HEK293 (cell line): ENCODE measurements around the gene WDR74.
A peak's percentile ranks its signal among the peaks of the same experiment; 100 is the strongest.

Experiments
- GFI1B ChIP-seq: fragments of 450-650 bp; formaldehyde crosslinking; IDR thresholded peaks from 2 replicates; pipeline ENCODE4 v1.5.1; 2016; ENCODE audit warnings: missing biosample characterization, missing genetic modification characterization
- HOXC10 ChIP-seq: sonication (generic); formaldehyde crosslinking; IDR thresholded peaks from 2 replicates; pipeline ENCODE4 v1.8.1; 2023; ENCODE audit warnings: mild to moderate bottlenecking, missing genetic modification reagents
- HOXD13 ChIP-seq: sonication (generic); formaldehyde crosslinking; IDR thresholded peaks from 2 replicates; pipeline ENCODE4 v1.8.0; 2022; ENCODE audit warnings: missing genetic modification reagents, borderline replicate concordance
- KLF10 ChIP-seq: fragments of 450-650 bp; IDR thresholded peaks from 2 replicates; pipeline ENCODE4 v1.5.1; 2018; ENCODE audit warnings: missing biosample characterization, mild to moderate bottlenecking, missing genetic modification characterization
- KLF16 ChIP-seq: fragments of 450-650 bp; formaldehyde crosslinking; IDR thresholded peaks from 2 replicates; pipeline ENCODE4 v1.5.1; 2017; ENCODE audit warnings: missing biosample characterization, missing genetic modification characterization
- SP2 ChIP-seq: fragments of 450-650 bp; formaldehyde crosslinking; IDR thresholded peaks from 2 replicates; pipeline ENCODE4 v1.5.1; 2016; ENCODE audit warnings: missing biosample characterization, missing genetic modification characterization
- TRIM28 ChIP-seq: IDR thresholded peaks from 2 replicates; pipeline ENCODE4 v1.6.1; 2011; ENCODE audit warnings: low read length, control low read depth, borderline replicate concordance
- ZFHX2 ChIP-seq: fragments of 450-650 bp; formaldehyde crosslinking; conservative IDR thresholded peaks from 2 replicates; pipeline ENCODE4 v1.5.1; 2016; ENCODE audit warnings: missing biosample characterization, missing genetic modification characterization
- ZFP37 ChIP-seq: fragments of 450-650 bp; formaldehyde crosslinking; IDR thresholded peaks from 2 replicates; pipeline ENCODE4 v1.5.1; 2016; ENCODE audit warnings: missing biosample characterization, missing genetic modification characterization
- ZNF112 ChIP-seq: fragments of 450-650 bp; formaldehyde crosslinking; IDR thresholded peaks from 2 replicates; pipeline ENCODE4 v1.5.0; 2017; ENCODE audit warnings: missing biosample characterization, missing genetic modification characterization
- ZNF132 ChIP-seq: fragments of 450-650 bp; formaldehyde crosslinking; IDR thresholded peaks from 2 replicates; pipeline ENCODE4 v1.5.1; 2017; ENCODE audit warnings: missing biosample characterization, missing genetic modification characterization, borderline replicate concordance
- ZNF155 ChIP-seq: fragments of 450-650 bp; formaldehyde crosslinking; IDR thresholded peaks from 2 replicates; pipeline ENCODE4 v1.5.1; 2016; ENCODE audit warnings: missing biosample characterization, missing genetic modification characterization
- ZNF169 ChIP-seq: fragments of 450-650 bp; formaldehyde crosslinking; IDR thresholded peaks from 2 replicates; pipeline ENCODE4 v1.5.1; 2016; ENCODE audit warnings: missing biosample characterization, missing genetic modification characterization
- ZNF2 ChIP-seq: fragments of 450-650 bp; formaldehyde crosslinking; IDR thresholded peaks from 2 replicates; pipeline ENCODE4 v1.5.1; 2016; ENCODE audit warnings: missing biosample characterization, missing genetic modification characterization
- ZNF211 ChIP-seq: fragments of 450-650 bp; formaldehyde crosslinking; IDR thresholded peaks from 2 replicates; pipeline ENCODE4 v1.5.1; 2016; ENCODE audit warnings: low read depth, missing biosample characterization, missing genetic modification characterization
- ZNF214 ChIP-seq: fragments of 450-650 bp; formaldehyde crosslinking; IDR thresholded peaks from 2 replicates; pipeline ENCODE4 v1.5.1; 2017; ENCODE audit warnings: missing biosample characterization, mild to moderate bottlenecking, missing genetic modification characterization, borderline replicate concordance
- ZNF266 ChIP-seq: fragments of 450-650 bp; formaldehyde crosslinking; IDR thresholded peaks from 2 replicates; pipeline ENCODE4 v1.5.1; 2016; ENCODE audit warnings: missing biosample characterization, missing genetic modification characterization, low read depth
- ZNF311 ChIP-seq: fragments of 450-650 bp; formaldehyde crosslinking; IDR thresholded peaks from 2 replicates; pipeline ENCODE4 v1.5.1; 2017; ENCODE audit warnings: missing biosample characterization, missing genetic modification characterization, borderline replicate concordance
- ZNF48 ChIP-seq: fragments of 450-650 bp; formaldehyde crosslinking; IDR thresholded peaks from 2 replicates; pipeline ENCODE4 v1.5.1; 2016; ENCODE audit warnings: missing biosample characterization, missing genetic modification characterization
- ZNF544 ChIP-seq: fragments of 450-650 bp; formaldehyde crosslinking; IDR thresholded peaks from 2 replicates; pipeline ENCODE4 v1.5.0; 2017; ENCODE audit warnings: missing biosample characterization, missing genetic modification characterization
- ZNF561 ChIP-seq: fragments of 450-650 bp; IDR thresholded peaks from 2 replicates; pipeline ENCODE4 v1.5.1; 2018; ENCODE audit warnings: missing biosample characterization, missing genetic modification characterization, borderline replicate concordance
- ZNF585B ChIP-seq: fragments of 450-650 bp; formaldehyde crosslinking; IDR thresholded peaks from 2 replicates; pipeline ENCODE4 v1.5.1; 2016; ENCODE audit warnings: missing biosample characterization, missing genetic modification characterization
- ZNF626 ChIP-seq: fragments of 450-650 bp; sonication (Bioruptor Pico); formaldehyde crosslinking; IDR thresholded peaks from 2 replicates; pipeline ENCODE4 v1.5.1; 2018; ENCODE audit warnings: missing biosample characterization, missing genetic modification characterization, inconsistent platforms
- ZNF658 ChIP-seq: fragments of 450-650 bp; formaldehyde crosslinking; IDR thresholded peaks from 2 replicates; pipeline ENCODE4; 2016; ENCODE audit warnings: missing biosample characterization, missing genetic modification characterization
- ZNF660 ChIP-seq: fragments of 450-650 bp; IDR thresholded peaks from 2 replicates; pipeline ENCODE4 v1.5.1; 2018; ENCODE audit warnings: missing biosample characterization, mild to moderate bottlenecking, missing genetic modification characterization
- ZNF707 ChIP-seq: fragments of 450-650 bp; formaldehyde crosslinking; IDR thresholded peaks from 2 replicates; pipeline ENCODE4 v1.5.1; 2016; ENCODE audit warnings: missing biosample characterization, missing genetic modification characterization
- ZNF791 ChIP-seq: fragments of 450-650 bp; formaldehyde crosslinking; IDR thresholded peaks from 2 replicates; pipeline ENCODE4 v1.5.1; 2016; ENCODE audit warnings: missing biosample characterization, missing genetic modification characterization
- TF ChIP-seq, protein P1 (sequence below): fragments of 450-650 bp; formaldehyde crosslinking; IDR thresholded peaks from 2 replicates; pipeline ENCODE4 v1.5.1; 2016; ENCODE audit warnings: missing biosample characterization, missing genetic modification characterization
- TF ChIP-seq, protein P2 (sequence below): fragments of 450-650 bp; formaldehyde crosslinking; IDR thresholded peaks from 2 replicates; pipeline ENCODE4 v1.5.1; 2016; ENCODE audit warnings: missing biosample characterization, missing genetic modification characterization
- TF ChIP-seq, protein P3 (sequence below): fragments of 450-650 bp; formaldehyde crosslinking; IDR thresholded peaks from 2 replicates; pipeline ENCODE4 v1.5.1; 2016; ENCODE audit warnings: missing biosample characterization, missing genetic modification characterization
- TF ChIP-seq, protein P4 (sequence below): fragments of 450-650 bp; formaldehyde crosslinking; IDR thresholded peaks from 2 replicates; pipeline ENCODE4 v1.5.1; 2016; ENCODE audit warnings: missing biosample characterization, missing genetic modification characterization
- TF ChIP-seq, protein P5 (sequence below): fragments of 450-650 bp; formaldehyde crosslinking; IDR thresholded peaks from 2 replicates; pipeline ENCODE4 v1.5.1; 2016; ENCODE audit warnings: missing biosample characterization, missing genetic modification characterization

The WDR74 gene

DNA sequence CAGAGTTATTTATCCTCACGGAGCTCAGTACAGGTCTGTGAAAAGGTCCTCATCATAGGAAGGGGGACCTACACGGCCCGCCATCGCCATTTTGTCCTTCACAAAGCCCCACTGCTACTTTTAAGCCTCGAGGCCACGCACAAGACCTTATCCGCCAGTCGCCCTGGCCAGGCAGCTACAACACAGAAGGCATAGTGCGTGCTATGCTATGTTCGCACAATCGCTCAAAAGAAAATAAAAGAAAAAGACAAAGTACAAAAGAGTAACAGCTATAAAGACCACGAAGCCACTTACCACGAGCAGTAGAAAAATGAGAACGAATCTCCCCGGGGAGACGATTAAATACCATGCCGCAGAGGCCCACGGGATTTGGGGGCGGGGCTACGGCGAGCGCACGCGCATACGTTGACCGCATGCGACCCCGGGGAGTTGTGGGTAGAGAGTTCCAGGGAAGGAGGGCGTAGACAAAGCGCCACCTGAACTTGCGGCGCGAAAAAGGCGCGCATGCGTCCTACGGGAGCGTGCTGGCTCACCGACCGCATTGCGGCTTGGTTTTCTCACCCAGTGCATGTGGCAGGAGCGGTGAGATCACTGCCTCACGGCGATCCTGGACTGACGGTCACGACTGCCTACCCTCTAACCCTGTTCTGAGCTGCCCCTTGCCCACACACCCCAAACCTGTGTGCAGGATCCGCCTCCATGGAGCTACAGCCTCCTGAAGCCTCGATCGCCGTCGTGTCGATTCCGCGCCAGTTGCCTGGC, 16.4 kb upstream of the WDR74 start (continued):
- TF ChIP-seq SP2 (tag by site-specific recombination) (peak; percentile 73), HOXC10 (CRISPR knock-in tag) (no peak), ZNF155 (no peak), ZNF311 (no peak), ZNF214 (no peak), TRIM28 (peak; percentile 35; the same call in 1 of the 2 replicates), ZNF561 (tag by site-specific recombination) (no peak), KLF16 (tag by site-specific recombination) (0 out of 2 replicates have a peak, but pooled peaks have one; percentile 29), ZNF169 (tag by site-specific recombination) (no peak), ZNF585B (tag by site-specific recombination) (no peak), ZNF707 (tag by site-specific recombination) (no peak), ZNF112 (tag by site-specific recombination) (no peak), ZNF626 (tag by site-specific recombination) (no peak), ZNF791 (tag by site-specific recombination) (no peak), ZNF658 (tag by site-specific recombination) (no peak), ZNF544 (no peak), ZNF2 (tag by site-specific recombination) (peak; percentile 68), ZNF211 (tag by site-specific recombination) (no peak), HOXD13 (no peak; the same call in 1 of the 2 replicates), ZNF266 (tag by site-specific recombination) (no peak), ZFHX2 (no peak; the same call in 1 of the 2 replicates), ZNF132 (tag by site-specific recombination) (no peak), KLF10 (tag by site-specific recombination) (no peak), ZNF48 (tag by site-specific recombination) (no peak), ZFP37 (tag by site-specific recombination) (peak; percentile 59; the same call in 1 of the 2 replicates), ZNF660 (tag by site-specific recombination) (peak; percentile 86), GFI1B (tag by site-specific recombination) (0 out of 2 replicates have a peak, but pooled peaks have one; percentile 48)
- TF ChIP-seq, protein P1, sequence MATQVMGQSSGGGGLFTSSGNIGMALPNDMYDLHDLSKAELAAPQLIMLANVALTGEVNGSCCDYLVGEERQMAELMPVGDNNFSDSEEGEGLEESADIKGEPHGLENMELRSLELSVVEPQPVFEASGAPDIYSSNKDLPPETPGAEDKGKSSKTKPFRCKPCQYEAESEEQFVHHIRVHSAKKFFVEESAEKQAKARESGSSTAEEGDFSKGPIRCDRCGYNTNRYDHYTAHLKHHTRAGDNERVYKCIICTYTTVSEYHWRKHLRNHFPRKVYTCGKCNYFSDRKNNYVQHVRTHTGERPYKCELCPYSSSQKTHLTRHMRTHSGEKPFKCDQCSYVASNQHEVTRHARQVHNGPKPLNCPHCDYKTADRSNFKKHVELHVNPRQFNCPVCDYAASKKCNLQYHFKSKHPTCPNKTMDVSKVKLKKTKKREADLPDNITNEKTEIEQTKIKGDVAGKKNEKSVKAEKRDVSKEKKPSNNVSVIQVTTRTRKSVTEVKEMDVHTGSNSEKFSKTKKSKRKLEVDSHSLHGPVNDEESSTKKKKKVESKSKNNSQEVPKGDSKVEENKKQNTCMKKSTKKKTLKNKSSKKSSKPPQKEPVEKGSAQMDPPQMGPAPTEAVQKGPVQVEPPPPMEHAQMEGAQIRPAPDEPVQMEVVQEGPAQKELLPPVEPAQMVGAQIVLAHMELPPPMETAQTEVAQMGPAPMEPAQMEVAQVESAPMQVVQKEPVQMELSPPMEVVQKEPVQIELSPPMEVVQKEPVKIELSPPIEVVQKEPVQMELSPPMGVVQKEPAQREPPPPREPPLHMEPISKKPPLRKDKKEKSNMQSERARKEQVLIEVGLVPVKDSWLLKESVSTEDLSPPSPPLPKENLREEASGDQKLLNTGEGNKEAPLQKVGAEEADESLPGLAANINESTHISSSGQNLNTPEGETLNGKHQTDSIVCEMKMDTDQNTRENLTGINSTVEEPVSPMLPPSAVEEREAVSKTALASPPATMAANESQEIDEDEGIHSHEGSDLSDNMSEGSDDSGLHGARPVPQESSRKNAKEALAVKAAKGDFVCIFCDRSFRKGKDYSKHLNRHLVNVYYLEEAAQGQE (tag by site-specific recombination) = peak; percentile 55; the same call in 1 of the 2 replicates
- TF ChIP-seq, protein P2, sequence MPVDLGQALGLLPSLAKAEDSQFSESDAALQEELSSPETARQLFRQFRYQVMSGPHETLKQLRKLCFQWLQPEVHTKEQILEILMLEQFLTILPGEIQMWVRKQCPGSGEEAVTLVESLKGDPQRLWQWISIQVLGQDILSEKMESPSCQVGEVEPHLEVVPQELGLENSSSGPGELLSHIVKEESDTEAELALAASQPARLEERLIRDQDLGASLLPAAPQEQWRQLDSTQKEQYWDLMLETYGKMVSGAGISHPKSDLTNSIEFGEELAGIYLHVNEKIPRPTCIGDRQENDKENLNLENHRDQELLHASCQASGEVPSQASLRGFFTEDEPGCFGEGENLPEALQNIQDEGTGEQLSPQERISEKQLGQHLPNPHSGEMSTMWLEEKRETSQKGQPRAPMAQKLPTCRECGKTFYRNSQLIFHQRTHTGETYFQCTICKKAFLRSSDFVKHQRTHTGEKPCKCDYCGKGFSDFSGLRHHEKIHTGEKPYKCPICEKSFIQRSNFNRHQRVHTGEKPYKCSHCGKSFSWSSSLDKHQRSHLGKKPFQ (tag by site-specific recombination) = 0 out of 2 replicates have a peak, but pooled peaks have one; percentile 15
- TF ChIP-seq, protein P3, sequence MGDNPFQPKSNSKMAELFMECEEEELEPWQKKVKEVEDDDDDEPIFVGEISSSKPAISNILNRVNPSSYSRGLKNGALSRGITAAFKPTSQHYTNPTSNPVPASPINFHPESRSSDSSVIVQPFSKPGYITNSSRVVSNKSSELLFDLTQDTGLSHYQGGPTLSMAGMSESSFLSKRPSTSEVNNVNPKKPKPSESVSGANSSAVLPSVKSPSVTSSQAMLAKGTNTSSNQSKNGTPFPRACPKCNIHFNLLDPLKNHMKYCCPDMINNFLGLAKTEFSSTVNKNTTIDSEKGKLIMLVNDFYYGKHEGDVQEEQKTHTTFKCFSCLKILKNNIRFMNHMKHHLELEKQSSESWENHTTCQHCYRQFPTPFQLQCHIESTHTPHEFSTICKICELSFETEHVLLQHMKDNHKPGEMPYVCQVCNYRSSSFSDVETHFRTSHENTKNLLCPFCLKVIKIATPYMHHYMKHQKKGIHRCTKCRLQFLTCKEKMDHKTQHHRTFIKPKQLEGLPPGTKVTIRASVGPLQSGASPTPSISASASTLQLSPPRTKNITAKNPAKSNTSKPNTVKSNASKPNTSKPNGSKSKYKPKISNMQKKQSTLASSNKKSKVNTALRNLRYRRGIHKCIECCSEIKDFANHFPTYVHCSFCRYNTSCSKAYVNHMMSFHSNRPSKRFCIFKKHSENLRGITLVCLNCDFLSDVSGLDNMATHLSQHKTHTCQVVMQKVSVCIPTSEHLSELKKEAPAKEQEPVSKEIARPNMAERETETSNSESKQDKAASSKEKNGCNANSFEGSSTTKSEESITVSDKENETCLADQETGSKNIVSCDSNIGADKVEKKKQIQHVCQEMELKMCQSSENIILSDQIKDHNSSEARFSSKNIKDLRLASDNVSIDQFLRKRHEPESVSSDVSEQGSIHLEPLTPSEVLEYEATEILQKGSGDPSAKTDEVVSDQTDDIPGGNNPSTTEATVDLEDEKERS = no peak
- TF ChIP-seq, protein P4, sequence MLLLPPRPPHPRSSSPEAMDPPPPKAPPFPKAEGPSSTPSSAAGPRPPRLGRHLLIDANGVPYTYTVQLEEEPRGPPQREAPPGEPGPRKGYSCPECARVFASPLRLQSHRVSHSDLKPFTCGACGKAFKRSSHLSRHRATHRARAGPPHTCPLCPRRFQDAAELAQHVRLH (tag by site-specific recombination) = no peak
- TF ChIP-seq, protein P5, sequence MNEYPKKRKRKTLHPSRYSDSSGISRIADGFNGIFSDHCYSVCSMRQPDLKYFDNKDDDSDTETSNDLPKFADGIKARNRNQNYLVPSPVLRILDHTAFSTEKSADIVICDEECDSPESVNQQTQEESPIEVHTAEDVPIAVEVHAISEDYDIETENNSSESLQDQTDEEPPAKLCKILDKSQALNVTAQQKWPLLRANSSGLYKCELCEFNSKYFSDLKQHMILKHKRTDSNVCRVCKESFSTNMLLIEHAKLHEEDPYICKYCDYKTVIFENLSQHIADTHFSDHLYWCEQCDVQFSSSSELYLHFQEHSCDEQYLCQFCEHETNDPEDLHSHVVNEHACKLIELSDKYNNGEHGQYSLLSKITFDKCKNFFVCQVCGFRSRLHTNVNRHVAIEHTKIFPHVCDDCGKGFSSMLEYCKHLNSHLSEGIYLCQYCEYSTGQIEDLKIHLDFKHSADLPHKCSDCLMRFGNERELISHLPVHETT (tag by site-specific recombination) = peak; percentile 76
